ENCODE measurements around the gene TCL1A. TPM values are rescaled to one million over a fixed set of nuclear protein-coding genes. Genes with fewer than 3 reads are reported as not detected.

The TCL1A gene
- total RNA-seq, 4 donors from 2014 or later = not detected

DNA sequence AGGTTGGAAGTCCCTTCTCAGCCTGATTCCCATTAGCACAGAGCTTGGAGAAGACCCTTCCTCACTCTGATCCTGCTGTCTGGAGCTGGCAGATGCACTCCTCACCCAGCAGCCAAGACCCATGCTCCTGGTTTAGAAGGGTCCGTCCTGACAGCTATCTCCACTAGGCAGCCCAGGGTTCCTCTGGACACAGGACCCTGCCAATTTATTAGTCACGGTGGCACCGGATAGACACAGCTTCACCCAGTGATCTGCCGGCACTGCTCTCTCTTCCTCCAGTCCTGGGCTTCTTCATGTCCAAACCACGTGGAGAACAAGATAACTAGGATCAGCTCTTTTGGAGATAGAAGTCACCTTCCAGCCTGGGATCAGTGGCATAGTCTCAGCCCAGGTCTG is 53.9 kb downstream of the TCL1A start:
- Histone ChIP-seq H3K4me3 (no peak overlapping the region), H3K36me3 (no peaks in the 10 kb centered on the region), H3K27ac (no peak overlapping the region), H3K4me1 (no peaks in the 10 kb centered on the region), H3K9me3 (no peaks in the 10 kb centered on the region), H3K27me3 (no peaks in the 10 kb centered on the region)
- DNase-seq = no peak
- intact Hi-C loops (cut with DNase I; ENCODE audit: low total_unique reads) (no loop called here), in situ Hi-C loops (cut with MboI; ENCODE audit: low sequenced_read_pairs in 4 of 4) (no loop called here)
- ATAC-seq = no peak
- TF ChIP-seq POLR2A (IDR thresholded peaks at IDR 0.05) (no peak), CTCF (IDR thresholded peaks at IDR 0.05 in 4 of 5, conservative IDR thresholded peaks at IDR 0.05 in 1 of 5) (no peak)

Other genes with a start within 250 kb of the TCL1A start
- 1 to 10 TPM; 4.7 to 7.1 (median 5.1) TPM for gene SYNE3, start 197.5 kb downstream of the TCL1A start, total RNA-seq
- gene GLRX5, start 179.1 kb downstream of the TCL1A start, total RNA-seq = 10 to 100 TPM; 28.0 to 83.2 (median 74.0) TPM
- gene TCL1B, start 27.7 kb downstream of the TCL1A start, total RNA-seq = not detected
- not detected for gene TUNAR, start 162.7 kb upstream of the TCL1A start, total RNA-seq

Data from gastrocnemius medialis (tissue), 4 donors.